ENCODE data around the gene PAQR4. TPM values are rescaled to one million over a fixed set of nuclear protein-coding genes. Genes with fewer than 3 reads are reported as not detected.
A peak's percentile ranks its signal among the peaks of the same experiment; 100 is the strongest.

PAQR4 gene
- total RNA-seq, 1 donor from 2014 or later = 33.1 TPM

DNA sequence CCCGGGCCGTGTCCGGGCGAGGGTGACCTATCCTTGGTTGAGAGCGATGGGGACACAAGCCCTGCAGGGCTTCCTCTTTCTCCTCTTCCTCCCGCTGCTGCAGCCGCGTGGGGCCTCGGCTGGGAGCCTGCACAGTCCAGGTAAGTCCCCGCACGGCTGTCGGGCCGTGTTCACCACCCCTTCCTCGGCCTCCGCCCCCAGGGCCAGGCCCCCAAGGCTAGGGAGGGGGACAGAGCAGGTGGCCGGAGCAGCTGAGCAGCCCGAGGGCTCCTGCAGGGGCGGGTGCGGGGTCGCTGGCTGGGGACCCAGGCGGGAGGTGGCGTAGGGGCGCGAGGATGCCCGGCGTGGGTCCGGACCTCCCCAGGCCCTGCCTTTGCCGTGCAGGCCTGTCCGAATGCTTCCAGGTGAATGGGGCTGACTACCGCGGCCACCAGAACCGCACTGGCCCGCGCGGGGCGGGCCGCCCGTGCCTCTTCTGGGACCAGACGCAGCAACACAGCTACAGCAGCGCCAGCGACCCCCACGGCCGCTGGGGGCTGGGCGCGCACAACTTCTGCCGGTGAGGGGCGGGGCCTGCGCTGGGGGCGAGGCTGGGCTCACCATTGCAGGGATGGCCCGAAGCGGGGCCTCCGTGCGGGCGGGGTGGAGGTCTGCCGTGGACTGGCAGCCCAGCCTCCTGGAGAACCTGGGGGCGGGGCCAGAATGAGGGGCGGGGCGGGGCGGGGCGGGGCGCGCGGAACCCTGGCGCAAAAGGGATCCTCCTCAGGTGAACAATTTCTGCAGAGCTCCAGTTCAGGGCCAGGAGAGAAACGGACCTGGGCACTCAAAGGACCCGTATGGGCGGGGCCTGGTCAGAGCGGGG, 4.4 kb upstream of the PAQR4 start:
- no peak for DNase-seq (ENCODE audit: low spot score)

DNA sequence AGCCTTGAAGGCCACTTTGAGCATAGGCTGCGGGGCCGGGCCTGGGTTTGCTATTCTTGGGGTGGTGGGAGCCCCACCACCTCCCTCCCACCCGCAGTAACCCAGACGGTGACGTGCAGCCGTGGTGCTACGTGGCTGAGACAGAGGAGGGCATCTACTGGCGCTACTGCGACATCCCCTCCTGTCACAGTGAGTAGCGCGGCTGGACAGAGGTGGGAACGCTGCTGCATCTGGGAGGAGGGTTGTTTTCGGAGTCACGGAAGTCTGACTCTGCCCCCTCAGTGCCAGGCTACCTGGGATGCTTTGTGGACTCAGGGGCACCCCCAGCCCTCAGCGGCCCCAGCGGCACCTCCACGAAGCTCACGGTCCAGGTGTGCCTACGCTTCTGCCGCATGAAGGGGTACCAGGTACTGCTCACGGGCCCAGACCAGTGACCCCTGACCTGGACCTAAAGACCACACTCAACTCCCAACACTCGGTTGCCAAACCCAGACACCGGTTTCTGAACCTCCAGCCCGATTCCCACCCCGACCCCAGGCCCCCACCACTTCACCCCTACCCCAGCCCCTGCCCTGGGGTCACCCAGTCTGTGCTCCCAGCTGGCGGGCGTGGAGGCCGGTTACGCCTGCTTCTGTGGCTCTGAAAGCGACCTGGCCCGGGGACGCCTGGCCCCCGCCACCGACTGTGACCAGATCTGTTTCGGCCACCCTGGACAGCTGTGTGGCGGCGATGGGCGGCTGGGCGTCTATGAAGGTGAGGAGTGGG, 2.9 kb upstream of the PAQR4 start:
- DNase-seq (ENCODE audit: low spot score) = no peak

DNA sequence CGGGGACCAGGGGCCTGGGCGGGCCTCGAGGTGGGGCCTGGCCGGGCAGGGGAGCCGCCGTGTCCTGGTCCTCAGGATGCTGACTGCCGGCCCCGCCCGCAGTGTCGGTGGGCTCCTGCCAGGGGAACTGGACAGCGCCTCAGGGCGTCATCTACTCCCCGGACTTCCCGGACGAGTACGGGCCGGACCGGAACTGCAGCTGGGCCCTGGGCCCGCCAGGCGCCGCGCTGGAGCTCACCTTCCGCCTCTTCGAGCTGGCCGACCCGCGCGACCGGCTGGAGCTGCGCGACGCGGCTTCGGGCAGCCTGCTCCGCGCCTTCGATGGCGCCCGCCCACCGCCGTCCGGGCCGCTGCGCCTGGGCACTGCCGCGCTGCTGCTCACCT, 2.3 kb upstream of the PAQR4 start:
- DNase-seq (ENCODE audit: low spot score) = no peak

DNA sequence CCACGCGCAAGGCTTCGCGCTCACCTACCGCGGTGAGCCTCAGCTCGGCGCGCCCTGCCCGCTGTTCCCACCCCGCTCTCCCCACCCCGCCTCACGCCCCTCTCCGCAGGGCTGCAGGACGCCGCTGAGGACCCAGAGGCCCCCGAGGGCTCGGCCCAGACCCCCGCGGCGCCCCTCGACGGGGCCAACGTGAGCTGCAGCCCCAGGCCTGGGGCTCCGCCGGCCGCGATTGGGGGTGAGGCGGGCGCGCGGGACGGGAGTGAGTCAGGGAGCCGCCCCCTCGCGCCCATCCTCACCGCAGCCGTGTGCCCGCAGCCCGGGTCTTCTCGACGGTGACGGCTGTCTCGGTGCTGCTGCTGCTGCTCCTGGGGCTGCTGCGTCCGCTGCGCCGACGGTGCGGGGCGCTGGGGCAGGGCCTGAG, 1.9 kb upstream of the PAQR4 start:
- DNase-seq (ENCODE audit: low spot score) = no peak

DNA sequence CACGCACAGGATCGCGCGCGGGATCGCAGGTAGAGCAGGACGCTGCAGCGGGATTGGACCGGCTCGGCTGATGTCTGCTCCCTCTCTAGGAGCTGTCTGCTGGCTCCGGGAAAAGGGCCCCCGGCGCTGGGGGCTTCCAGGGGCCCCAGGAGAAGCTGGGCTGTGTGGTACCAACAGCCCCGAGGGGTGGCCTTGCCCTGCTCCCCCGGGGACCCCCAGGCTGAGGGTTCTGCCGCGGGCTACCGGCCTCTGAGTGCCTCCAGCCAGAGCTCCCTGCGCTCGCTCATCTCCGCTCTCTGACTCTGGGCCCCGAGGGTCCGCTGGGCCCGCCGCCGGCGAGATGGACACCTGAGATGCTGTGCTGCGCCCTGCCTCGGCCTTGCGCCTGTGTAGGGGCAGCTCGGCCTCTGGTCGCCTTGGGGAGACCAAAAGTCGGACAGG, 1.4 kb upstream of the PAQR4 start:
- no peak for DNase-seq (ENCODE audit: low spot score)

DNA sequence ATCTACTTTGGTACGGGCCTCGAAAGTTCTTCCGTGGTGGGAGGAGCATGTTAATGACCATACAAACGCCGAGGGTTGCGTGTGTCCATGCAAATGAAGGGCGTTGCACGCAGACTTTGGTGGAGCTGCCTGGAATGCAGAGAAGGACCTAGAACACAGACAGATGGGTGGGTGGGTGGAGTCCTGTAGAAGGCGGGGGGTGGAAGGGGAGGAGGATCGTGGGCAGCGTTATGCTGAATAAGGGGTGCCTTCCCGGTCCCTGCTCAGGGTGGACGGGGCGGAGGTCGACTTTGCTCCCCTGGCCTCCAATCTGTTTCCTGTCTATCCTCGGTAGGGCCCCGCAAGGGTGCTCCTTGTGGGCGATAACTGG, 795 bp upstream of the PAQR4 start:
- no peak for DNase-seq (ENCODE audit: low spot score)

DNA sequence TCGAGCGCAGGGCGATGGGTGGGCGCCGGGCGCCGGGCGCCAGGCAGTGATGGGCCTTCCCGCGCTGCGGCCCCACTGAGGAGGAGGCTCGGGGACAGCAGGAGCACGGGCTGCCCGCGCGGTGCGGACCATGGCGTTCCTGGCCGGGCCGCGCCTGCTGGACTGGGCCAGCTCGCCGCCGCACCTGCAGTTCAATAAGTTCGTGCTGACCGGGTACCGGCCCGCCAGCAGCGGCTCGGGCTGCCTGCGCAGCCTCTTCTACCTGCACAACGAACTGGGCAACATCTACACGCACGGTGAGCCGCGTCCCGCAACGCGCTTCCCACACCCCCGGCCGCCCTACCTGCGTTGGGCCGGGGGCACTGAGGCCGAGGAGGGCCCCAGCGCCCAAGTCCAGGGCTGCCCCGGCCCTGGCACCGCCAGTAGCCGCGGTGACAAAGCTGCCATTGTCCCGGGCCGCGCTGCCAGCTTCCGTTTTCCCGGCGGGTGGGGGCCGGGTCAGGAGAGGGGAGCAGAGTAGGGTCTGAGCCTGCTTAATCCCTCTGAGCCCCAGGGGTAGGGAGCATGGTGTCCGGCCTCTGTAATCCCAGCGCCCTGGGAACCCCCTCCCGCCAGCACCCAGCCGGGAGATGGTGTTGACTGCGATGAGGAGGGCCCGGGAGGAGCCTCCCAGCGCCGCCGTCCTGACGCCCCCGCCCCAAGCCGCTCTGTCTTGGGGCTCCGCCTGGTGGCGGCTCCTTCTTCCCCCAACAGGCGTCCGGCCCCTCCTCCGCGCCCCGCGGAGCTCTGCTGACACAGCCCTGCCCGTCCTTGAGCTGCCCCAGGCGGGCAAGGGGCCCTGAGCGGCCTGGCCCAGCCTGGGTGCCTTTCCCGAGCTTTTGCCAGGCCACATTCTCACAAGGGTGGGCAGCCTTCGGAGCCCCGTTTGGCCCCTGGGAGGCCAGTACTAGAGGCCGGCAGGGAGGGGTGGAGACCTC, 685 bp downstream of the PAQR4 start:
- DNase-seq (ENCODE audit: low spot score) = peak; percentile 45

DNA sequence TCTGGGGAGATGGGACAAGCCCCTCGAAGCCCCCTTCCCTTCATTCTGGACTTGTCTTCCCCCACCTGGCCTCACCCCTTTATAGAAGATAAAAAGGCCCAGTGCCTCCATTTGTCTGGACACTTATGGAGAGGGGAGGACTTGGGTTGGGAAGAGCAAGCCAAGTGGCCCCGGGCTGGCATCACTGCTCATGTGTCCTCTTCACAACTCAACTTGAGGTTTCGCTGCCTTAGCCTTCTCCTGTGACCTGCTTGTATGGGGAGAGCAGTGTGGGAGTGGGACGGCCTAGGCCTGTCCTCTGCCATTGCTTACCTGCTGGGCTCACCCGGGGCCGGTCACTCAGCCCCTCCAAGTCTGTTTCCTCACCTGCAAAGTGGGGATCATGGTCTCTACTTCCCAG, 1.4 kb downstream of the PAQR4 start:
- no peak for DNase-seq (ENCODE audit: low spot score)

DNA sequence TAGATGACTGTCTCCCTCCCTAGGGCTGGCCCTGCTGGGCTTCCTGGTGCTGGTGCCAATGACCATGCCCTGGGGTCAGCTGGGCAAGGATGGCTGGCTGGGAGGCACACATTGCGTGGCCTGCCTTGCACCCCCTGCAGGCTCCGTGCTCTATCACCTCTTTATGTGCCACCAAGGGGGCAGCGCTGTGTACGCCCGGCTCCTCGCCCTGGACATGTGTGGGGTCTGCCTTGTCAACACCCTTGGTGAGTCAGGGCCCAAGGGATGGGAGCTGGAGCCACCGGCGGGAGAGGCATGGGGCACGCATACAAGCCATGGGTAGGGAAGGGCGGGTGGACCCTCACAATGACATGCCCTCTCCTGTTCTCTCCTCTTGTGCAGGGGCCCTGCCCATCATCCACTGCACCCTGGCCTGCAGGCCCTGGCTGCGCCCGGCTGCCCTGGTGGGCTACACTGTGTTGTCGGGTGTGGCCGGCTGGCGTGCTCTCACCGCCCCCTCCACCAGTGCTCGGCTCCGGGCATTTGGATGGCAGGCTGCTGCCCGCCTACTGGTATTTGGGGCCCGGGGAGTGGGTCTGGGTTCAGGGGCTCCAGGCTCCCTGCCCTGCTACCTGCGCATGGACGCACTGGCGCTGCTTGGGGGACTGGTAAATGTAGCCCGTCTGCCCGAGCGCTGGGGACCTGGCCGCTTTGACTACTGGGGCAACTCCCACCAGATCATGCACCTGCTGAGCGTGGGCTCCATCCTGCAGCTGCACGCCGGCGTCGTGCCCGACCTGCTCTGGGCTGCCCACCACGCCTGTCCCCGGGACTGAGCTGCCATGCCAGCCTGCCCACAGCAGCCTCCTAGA, 2.2 kb downstream of the PAQR4 start:
- no peak for DNase-seq (ENCODE audit: low spot score)

DNA sequence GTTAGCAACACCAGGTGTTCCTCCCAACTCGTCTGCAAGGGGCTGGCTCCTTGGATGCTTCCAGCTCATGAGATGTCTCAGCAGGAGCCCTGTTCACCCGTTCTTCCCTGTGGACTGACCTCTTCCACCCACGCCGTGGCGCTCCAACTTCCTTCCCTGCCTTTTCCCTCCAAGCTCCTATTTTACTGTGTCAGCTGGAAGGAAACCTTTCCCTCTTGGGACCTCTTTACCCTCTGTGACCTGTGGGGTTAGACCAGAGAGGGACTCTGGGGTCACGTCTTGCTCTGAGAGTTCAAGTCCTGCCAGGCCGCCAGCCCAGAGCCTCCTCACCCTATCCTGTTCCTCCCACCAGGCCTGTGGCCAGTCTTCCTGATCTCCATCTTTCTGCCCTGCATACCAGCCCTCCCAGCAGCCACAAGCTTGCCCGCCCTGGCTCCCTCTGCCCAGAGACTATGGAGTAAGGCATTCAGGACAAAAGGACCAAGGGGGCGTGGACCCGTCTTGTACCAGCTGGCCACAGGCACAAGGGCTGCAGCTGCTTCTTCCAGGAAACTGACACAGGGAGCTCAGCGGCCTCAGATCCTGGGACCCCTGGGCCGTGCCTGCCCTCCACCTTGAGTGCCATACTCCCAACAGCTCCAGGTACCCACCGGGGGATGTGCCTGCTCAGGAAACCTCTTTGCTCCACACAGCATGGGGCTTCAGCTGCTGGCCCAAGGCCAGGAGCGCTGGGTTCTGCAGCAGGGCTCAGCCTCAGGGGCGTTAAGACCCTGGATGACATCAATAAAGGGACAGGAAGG, 3.0 kb downstream of the PAQR4 start:
- no peak for DNase-seq (ENCODE audit: low spot score)

DNA sequence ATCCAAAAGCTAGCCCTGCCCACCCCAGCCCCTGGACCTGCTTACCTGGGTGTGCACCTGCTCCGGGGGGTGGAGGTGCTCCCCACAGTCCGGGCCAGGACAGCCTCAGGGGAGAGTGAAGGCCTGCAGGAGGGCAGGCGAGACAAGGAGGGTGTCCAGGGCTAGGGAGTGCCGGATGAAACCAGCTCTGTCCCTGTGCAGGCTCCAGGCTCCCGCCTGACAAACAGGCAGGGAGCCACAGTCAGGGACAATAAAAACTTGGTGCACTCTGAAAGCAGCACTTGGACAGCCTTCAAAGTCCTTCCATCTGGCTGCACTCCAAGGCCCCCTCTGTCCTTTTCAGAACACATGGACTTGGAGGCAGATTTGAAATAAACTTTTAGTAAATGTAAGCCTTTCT, 3.9 kb downstream of the PAQR4 start:
- no peak for DNase-seq (ENCODE audit: low spot score)

DNA sequence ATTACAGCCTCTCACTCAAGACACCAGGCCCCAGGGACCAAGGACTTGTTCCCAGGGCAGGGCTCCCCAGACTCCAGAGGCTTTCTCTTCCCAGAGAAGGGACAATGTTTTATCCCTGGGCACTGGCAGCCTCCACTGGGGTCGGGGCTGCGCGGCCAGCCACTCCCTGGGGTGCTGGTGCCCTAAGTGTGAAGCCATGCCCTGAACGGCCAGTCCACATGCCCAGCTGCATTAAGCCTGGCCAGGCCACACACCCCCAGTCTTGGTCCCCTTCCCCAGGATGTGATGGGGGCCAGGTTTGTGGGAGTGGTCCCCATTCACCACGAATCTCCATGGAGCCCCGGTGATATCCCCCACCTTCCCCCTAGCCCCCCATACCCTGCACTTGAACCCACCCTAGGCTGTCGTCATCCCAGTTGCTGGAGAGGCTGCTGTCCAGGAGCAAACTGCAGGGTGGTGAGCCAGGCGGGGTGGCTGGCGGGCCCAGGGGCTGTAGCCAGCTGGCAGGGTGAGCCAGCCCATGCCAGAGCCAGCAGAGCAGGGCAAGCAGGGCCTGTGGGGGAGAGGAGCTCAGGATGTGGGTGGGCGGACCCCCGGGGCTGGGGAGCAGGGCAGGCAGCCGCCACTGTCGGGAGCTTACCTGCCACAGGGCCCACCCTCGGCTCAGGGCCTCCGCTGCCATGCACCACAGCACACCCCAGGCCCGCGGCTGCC, 4.6 kb downstream of the PAQR4 start:
- no peak for DNase-seq (ENCODE audit: low spot score)

DNA sequence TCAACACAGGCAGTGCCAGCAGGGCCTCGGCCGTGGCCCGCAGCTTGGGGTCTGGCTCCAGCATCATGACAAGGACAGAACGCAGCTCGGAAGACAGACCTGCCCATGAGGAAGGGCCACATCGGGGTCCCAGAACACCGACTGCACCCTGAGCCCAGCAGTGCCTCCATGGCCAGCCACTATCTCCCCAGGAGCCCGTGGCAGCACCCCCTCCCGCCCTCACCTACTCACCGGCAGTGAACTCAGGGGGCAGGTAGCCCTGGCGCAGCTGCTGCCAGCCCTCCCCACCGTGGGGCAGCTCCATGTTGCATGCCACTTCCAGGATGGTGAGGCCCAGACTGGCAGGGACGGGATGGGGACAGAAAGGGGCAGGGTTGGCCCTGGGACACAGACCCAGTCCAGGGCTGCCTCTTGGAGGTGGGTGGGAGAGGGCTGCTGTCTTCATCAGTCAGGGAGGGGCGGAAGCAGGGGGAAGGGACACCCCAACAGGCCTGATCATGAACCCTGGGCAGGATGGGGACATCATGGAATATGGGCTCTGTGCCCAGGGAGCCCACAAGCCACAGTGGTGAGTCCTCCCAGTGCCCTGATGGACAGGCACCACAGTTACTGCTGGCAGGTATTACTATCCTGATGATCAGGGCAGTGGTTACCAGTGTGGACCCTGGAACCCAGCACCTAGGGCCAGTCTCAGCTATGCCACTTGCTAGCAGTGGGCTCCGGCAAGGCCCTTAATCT, 5.3 kb downstream of the PAQR4 start:
- DNase-seq (ENCODE audit: low spot score) = no peak

DNA sequence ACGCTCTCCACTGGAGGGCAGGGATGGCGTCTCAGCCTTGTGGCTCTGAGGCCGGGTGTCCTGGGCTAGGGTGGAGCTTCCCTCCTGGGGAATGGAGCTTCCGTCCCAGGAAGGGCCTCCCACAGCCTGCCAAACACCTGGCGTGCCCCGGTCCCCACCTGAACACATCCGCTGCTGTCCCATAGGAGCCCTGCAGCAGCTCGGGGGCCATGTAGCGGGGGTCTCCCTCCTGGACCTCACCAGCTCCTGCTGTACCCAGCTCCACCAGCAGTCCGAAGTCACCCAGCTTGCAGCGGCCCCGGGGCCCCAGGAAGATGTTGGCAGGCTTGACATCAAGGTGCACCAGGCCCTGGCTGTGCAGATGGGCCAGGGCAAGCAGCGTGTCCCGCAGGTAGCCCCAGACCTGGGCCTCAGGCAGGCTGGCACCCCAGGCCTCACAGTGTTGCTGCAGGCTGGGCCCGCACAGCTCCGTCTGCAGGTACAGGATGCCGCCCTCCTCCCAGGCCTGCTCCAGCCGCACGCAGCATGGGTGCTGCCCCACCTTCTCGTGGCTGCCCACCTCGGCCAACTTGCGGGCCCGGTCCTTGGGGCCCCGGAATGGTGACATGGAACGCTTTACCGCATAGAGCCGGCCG, 6.1 kb downstream of the PAQR4 start:
- DNase-seq (ENCODE audit: low spot score) = no peak

DNA sequence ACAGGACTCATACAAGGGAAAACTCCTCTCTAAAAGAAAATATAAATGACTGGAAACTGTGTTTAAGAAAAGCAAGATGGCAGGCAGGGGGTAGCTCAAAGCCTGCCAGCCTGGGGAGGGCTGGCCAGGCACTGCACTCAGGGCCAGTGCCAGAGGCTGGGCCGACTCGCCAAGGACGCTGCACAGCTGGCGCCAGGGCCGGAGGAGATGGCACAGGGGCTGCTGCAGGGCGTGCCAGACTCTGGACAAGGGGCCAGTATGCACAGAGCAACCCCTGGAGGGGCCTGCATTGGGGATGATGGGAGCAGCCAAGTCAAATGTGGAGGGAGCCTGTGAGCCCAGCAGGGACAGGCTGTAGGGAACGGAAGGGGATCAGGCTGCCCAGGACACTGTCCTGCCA, 7.1 kb downstream of the PAQR4 start:
- DNase-seq (ENCODE audit: low spot score) = no peak

DNA sequence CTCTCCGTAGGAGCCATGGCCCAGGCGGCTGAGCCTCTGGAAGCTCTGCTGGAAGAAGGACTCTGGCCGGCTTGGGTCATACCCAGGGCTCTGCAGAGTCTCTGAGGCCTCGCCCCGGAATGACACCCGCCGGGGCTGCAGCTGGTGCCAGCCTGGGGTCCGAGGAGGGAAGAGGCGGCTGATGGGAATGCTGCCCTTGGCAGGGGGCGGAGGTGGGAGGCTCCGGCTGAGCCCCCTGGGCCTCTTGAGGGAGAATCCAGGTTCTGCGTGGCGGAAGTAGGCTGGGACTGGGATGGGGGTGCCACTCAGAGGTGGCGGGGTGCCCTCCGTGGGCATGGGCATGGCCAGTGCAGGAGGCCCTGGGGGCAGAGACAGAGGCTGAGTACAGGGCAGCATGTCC, 7.5 kb downstream of the PAQR4 start:
- no peak for DNase-seq (ENCODE audit: low spot score)

DNA sequence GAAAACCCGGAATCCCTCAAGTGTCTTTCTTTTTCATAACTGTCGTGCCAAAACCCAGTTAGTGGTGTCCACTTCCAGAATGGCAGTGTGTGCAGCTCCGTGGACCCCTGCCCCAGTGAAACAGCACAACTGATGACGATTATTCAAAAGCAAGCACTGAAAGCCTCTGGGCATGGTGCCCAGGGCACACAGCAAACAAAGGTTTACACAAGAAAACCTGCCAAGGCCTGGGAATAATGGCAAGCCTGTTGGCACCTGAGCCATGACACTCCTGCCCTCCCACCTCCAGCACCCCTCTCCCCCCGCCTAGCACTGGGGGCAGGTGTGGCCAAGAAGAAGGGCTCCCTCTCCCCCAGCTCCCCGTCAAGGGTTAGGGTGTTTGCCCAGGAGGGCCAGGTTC, 8.3 kb downstream of the PAQR4 start:
- DNase-seq (ENCODE audit: low spot score) = peak; percentile 57

DNA sequence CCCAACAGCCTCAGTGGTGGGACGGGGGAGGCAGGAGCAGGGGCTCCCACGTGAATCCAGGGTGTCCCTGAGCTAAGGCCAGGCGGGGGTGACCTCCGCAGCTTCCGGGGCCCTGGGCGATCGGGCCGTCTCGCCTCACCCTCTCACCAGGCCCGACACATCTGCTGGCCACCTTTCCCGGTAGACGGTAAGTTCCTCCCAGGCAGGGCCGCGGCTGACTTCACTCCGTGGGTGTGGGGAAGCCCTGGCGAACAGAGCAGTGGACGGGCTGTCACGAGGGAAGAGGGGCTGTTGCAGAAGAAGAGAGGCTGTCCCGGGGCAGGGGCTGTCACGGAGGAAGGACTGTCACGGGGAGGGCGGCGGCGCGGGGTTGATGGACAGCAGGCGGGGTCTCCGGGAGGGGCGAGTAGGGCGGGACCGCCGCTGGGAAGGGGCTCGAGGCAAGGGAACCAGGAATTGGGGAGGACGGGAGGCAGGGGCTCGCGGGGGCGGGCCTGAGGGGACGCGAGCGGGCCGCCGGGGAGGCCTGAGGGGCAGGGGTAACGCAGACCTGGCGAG, 10.6 kb downstream of the PAQR4 start:
- no peak for DNase-seq (ENCODE audit: low spot score)
